Amniotic epithelial cell (primary cell): ENCODE results near the gene OR13J1.
A peak's percentile ranks its signal among the peaks of the same experiment; 100 is the strongest.
"Not testable (repeated sequence)": the region's sequence is repeated elsewhere in the genome, so short reads cannot be mapped to it uniquely, and the experiment has no call there.

Experiments
- DNase-seq: peaks from one replicate; pipeline ENCODE4 v3.0.0-alpha.2; 2010; ENCODE audit warnings: low read depth

Gene OR13J1

GRCh38 chr9:35905051-35905781, 35.0 kb upstream of the OR13J1 start:
- peak; percentile 62 for DNase-seq

- no peak for DNase-seq
These were observed 34.1 kb upstream of the OR13J1 start for GRCh38 chr9:35904338-35904737.

GRCh38 chr9:35903049-35903448, 32.8 kb upstream of the OR13J1 start:
- peak; percentile 63 for DNase-seq

GRCh38 chr9:35899021-35899420, 28.8 kb upstream of the OR13J1 start:
- no peak for DNase-seq

- DNase-seq: no peak
These were observed 28.1 kb upstream of the OR13J1 start for GRCh38 chr9:35898337-35898736.

GRCh38 chr9:35897376-35898099, 27.3 kb upstream of the OR13J1 start:
- DNase-seq: not testable (repeated sequence)

- DNase-seq: no peak
These were observed 26.4 kb upstream of the OR13J1 start for GRCh38 chr9:35896570-35896969.

- no peak for DNase-seq
These were observed 21.9 kb upstream of the OR13J1 start for GRCh38 chr9:35892051-35892450.

GRCh38 chr9:35891646-35892045, 21.4 kb upstream of the OR13J1 start:
- peak; percentile 60 for DNase-seq

- DNase-seq: not testable (repeated sequence)
These were observed 14.7 kb upstream of the OR13J1 start for GRCh38 chr9:35884908-35885307.

GRCh38 chr9:35882996-35883395, 12.8 kb upstream of the OR13J1 start:
- peak; percentile 61 for DNase-seq

- DNase-seq: peak; percentile 58
These were observed 12.2 kb upstream of the OR13J1 start for GRCh38 chr9:35882263-35882848.

GRCh38 chr9:35872505-35872904, 2.3 kb upstream of the OR13J1 start:
- DNase-seq: no peak

- no peak for DNase-seq
These were observed 1.3 kb upstream of the OR13J1 start for GRCh38 chr9:35871545-35871944.

- DNase-seq: no peak
These were observed 482 bp downstream of the OR13J1 start for GRCh38 chr9:35869621-35870216.

- DNase-seq: no peak
These were observed 1.3 kb downstream of the OR13J1 start for GRCh38 chr9:35868933-35869332.

GRCh38 chr9:35867538-35867937, 2.7 kb downstream of the OR13J1 start:
- DNase-seq: no peak

- no peak for DNase-seq
These were observed 5.4 kb downstream of the OR13J1 start for GRCh38 chr9:35864695-35865255.

GRCh38 chr9:35863583-35863982, 6.6 kb downstream of the OR13J1 start:
- no peak for DNase-seq

- no peak for DNase-seq
These were observed 7.9 kb downstream of the OR13J1 start for GRCh38 chr9:35862328-35862727.

GRCh38 chr9:35861161-35861897, 8.9 kb downstream of the OR13J1 start:
- no peak for DNase-seq

GRCh38 chr9:35859990-35860339, 10.2 kb downstream of the OR13J1 start:
- DNase-seq: no peak
